Glutamatergic neuron (in vitro differentiated cells): Measurements from ENCODE around the gene COL6A3. TPM values are rescaled to one million over a fixed set of nuclear protein-coding genes. Genes with fewer than 3 reads are reported as not detected.

Experiments used
- DNase-seq: peaks from one replicate; pipeline ENCODE4 v3.0.0; 2022
- H3K27ac Mint-ChIP-seq: one replicate; pipeline ENCODE4 v1.8.0; 2020; ENCODE audit warnings: mild to moderate bottlenecking, mixed read lengths, inconsistent platforms; ENCODE audit not compliant: unreplicated experiment
- H3K27me3 Mint-ChIP-seq: one replicate; pipeline ENCODE4 v1.8.0; 2020; ENCODE audit warnings: mild to moderate bottlenecking, moderate library complexity, mixed read lengths, inconsistent platforms; ENCODE audit not compliant: unreplicated experiment
- H3K36me3 Mint-ChIP-seq: one replicate; pipeline ENCODE4 v1.8.0; 2020; ENCODE audit warnings: mild to moderate bottlenecking, mixed read lengths, inconsistent platforms; ENCODE audit not compliant: unreplicated experiment
- H3K4me1 Mint-ChIP-seq: one replicate; pipeline ENCODE4 v1.8.0; 2020; ENCODE audit warnings: mild to moderate bottlenecking, low read depth, mixed read lengths, inconsistent platforms; ENCODE audit not compliant: unreplicated experiment
- H3K4me3 Mint-ChIP-seq: one replicate; pipeline ENCODE4 v1.8.0; 2020; ENCODE audit warnings: mild to moderate bottlenecking, mixed read lengths, inconsistent platforms; ENCODE audit not compliant: unreplicated experiment
- H3K9me3 Mint-ChIP-seq: one replicate; pipeline ENCODE4 v1.8.0; 2020; ENCODE audit warnings: mild to moderate bottlenecking, moderate library complexity, mixed read lengths, inconsistent platforms; ENCODE audit not compliant: unreplicated experiment
- total RNA-seq: library from RNA; stranded (reverse); fragmentation: NEBNext Ultra II Directional; extraction: Animal tissue kit (Norgen Biotek cat#: 25700); gene quantifications from one replicate; pipeline ENCODE4 v1.2.1, GENCODE V29; 2021; ENCODE audit not compliant: unreplicated experiment
- TF ChIP-seq, protein P1 (sequence below): fragments of 200-600 bp; sonication (generic); IDR thresholded peaks from one replicate; pipeline ENCODE4 v1.5.0; 2021; ENCODE audit not compliant: partially characterized antibody, unreplicated experiment

The COL6A3 gene
- total RNA-seq, 1 donor from 2014 or later: 0.07 TPM

- Mint-ChIP-seq H3K9me3 (peaks cover 2% of the 10 kb centered on the region), H3K4me1 (no peaks in the 10 kb centered on the region), H3K4me3 (no peak overlapping the region), H3K27ac (no peak overlapping the region), H3K27me3 (peaks cover 8% of the 10 kb centered on the region), H3K36me3 (no peaks in the 10 kb centered on the region)
- DNase-seq: peak; percentile 41
- TF ChIP-seq, protein P1, sequence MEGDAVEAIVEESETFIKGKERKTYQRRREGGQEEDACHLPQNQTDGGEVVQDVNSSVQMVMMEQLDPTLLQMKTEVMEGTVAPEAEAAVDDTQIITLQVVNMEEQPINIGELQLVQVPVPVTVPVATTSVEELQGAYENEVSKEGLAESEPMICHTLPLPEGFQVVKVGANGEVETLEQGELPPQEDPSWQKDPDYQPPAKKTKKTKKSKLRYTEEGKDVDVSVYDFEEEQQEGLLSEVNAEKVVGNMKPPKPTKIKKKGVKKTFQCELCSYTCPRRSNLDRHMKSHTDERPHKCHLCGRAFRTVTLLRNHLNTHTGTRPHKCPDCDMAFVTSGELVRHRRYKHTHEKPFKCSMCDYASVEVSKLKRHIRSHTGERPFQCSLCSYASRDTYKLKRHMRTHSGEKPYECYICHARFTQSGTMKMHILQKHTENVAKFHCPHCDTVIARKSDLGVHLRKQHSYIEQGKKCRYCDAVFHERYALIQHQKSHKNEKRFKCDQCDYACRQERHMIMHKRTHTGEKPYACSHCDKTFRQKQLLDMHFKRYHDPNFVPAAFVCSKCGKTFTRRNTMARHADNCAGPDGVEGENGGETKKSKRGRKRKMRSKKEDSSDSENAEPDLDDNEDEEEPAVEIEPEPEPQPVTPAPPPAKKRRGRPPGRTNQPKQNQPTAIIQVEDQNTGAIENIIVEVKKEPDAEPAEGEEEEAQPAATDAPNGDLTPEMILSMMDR: no peak
Measured at GRCh38 chr2:237451643-237452469, 37.9 kb upstream of the COL6A3 start.

- H3K4me3 Mint-ChIP-seq: no peak overlapping the region
- H3K4me1 Mint-ChIP-seq: no peaks in the 10 kb centered on the region
- no peak for DNase-seq
- peaks cover 2% of the 10 kb centered on the region for H3K9me3 Mint-ChIP-seq
- H3K36me3 Mint-ChIP-seq: no peaks in the 10 kb centered on the region
- H3K27me3 Mint-ChIP-seq: peaks cover 3% of the 10 kb centered on the region
- no peak overlapping the region for H3K27ac Mint-ChIP-seq
- TF ChIP-seq, protein P1: no peak
Measured at GRCh38 chr2:237450583-237450982, 36.6 kb upstream of the COL6A3 start.

- TF ChIP-seq, protein P1: no peak
- H3K4me3 Mint-ChIP-seq: no peak overlapping the region
- no peak for DNase-seq
Measured at GRCh38 chr2:237450108-237450507, 36.1 kb upstream of the COL6A3 start.

DNA sequence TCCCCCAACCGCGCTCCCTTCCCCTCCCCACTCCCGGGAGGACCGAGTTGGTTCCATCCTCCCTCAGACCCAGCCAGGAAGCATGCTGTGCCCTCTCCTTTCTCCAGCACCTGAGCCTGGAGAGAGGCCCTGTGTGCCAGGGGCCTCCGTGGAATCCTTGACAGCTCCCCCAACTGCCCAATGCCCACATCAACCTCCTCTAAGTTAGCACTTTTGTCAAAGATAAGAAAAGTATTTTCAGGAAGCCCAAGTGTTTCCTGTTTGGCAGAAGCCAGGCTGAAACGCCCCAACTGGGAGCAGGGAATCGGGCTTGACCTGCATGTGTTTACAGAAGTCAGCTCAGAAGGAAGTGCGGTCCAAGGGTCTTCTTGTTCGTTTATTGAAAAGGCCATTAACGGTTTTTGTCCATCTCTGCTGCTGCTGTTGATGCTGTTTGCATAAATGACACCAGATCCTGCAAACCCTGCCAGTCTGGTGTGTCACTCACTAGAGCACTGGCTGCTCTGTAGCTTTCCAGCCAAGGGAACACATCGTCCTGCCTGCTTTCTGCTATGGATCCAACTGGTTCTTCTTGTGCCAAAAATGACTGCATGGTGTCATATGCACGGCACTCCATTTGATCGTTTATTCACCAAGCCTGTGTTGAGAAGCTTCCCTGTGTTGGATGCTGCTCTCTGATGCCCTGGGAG lies 35.4 kb upstream of the COL6A3 start:
- TF ChIP-seq, protein P1: no peak
- Mint-ChIP-seq H3K27me3 (peaks cover 3% of the 10 kb centered on the region), H3K4me3 (no peak overlapping the region), H3K4me1 (no peaks in the 10 kb centered on the region), H3K36me3 (no peaks in the 10 kb centered on the region), H3K27ac (no peak overlapping the region), H3K9me3 (no peaks in the 10 kb centered on the region)
- DNase-seq: no peak

More at GRCh38 chr2:237450108-237450507, 36.1 kb upstream of the COL6A3 start:
- Mint-ChIP-seq H3K27me3 (peaks cover 3% of the 10 kb centered on the region), H3K27ac (no peak overlapping the region), H3K36me3 (no peaks in the 10 kb centered on the region), H3K9me3 (peaks cover 2% of the 10 kb centered on the region), H3K4me1 (no peaks in the 10 kb centered on the region)

- no peak for DNase-seq
- no peaks in the 10 kb centered on the region for H3K4me1 Mint-ChIP-seq
- no peaks in the 10 kb centered on the region for H3K36me3 Mint-ChIP-seq
- TF ChIP-seq, protein P1: no peak
- no peak overlapping the region for H3K4me3 Mint-ChIP-seq
- no peak overlapping the region for H3K27ac Mint-ChIP-seq
- no peaks in the 10 kb centered on the region for H3K9me3 Mint-ChIP-seq
- H3K27me3 Mint-ChIP-seq: peaks cover 3% of the 10 kb centered on the region
Measured at GRCh38 chr2:237448626-237449025, 34.7 kb upstream of the COL6A3 start.
